CD4-positive, alpha-beta T cell treated with Interferon alpha-2 for 1 hour (primary cell): Measurements from ENCODE around the gene FOSB.
"Not testable (repeated sequence)": the region's sequence is repeated elsewhere in the genome, so short reads cannot be mapped to it uniquely, and the experiment has no call there.

Source experiments
- DNase-seq, 2 donors: peaks; one replicate each; pipeline ENCODE4 v3.0.0-alpha.2; 2020 to 2022

The FOSB gene

GRCh38 chr19:45467456-45468158, at the start of gene FOSB:
Gene FOSB, plus strand, starts transcription at chr19:45467996. Its CDS starts 591 bp downstream, at chr19:45468587.
- peak; percentile 96 to 97 for DNase-seq

GRCh38 chr19:45418802-45419201, 49.0 kb upstream of the FOSB start:
- DNase-seq, result no peak

- DNase-seq, result peak; percentile 17 to 60
These were observed 48.4 kb upstream of the FOSB start for GRCh38 chr19:45419396-45419795.

GRCh38 chr19:45419895-45420294, 47.9 kb upstream of the FOSB start:
- no peak for DNase-seq

- no peak for DNase-seq
These were observed 47.4 kb upstream of the FOSB start for GRCh38 chr19:45420356-45420755.

- no peak for DNase-seq
These were observed 46.9 kb upstream of the FOSB start for GRCh38 chr19:45420871-45421270.

- no peak for DNase-seq
These were observed 45.8 kb upstream of the FOSB start for GRCh38 chr19:45421947-45422498.

- peak in 1 of 2 donors; percentile 91 for DNase-seq
These were observed 44.7 kb upstream of the FOSB start for GRCh38 chr19:45423033-45423588.

- peak; percentile 65 to 92 for DNase-seq
These were observed 44.1 kb upstream of the FOSB start, which contains the start of gene ERCC1 for GRCh38 chr19:45423589-45424190. Gene ERCC1, minus strand, starts transcription at chr19:45423917. Its CDS starts 543 bp downstream, at chr19:45423374.

GRCh38 chr19:45424191-45425058, 43.4 kb upstream of the FOSB start:
- DNase-seq, result peak in 1 of 2 donors; percentile 44

- peak in 1 of 2 donors; percentile 28 for DNase-seq
These were observed 39.2 kb upstream of the FOSB start for GRCh38 chr19:45428384-45429231.

GRCh38 chr19:45429896-45430295, 37.9 kb upstream of the FOSB start:
- DNase-seq, result not testable (repeated sequence)

GRCh38 chr19:45431008-45431407, 36.8 kb upstream of the FOSB start:
- DNase-seq, result not testable (repeated sequence)

GRCh38 chr19:45432543-45432942, 35.3 kb upstream of the FOSB start:
- DNase-seq, result not testable (repeated sequence)

GRCh38 chr19:45437328-45437727, 30.5 kb upstream of the FOSB start:
- DNase-seq, result no peak

- DNase-seq, result no peak
These were observed 28.6 kb upstream of the FOSB start for GRCh38 chr19:45439190-45439568.

GRCh38 chr19:45439569-45440258, 28.1 kb upstream of the FOSB start:
- DNase-seq, result peak; percentile 87 to 91

- no peak for DNase-seq
These were observed 27.5 kb upstream of the FOSB start for GRCh38 chr19:45440259-45440638.

GRCh38 chr19:45440873-45441654, 26.7 kb upstream of the FOSB start:
- no peak for DNase-seq

- no peak for DNase-seq
These were observed 25.4 kb upstream of the FOSB start for GRCh38 chr19:45442408-45442777.
